CD14-positive monocyte (primary cell): ENCODE data around the gene TFPI. TPM values are rescaled to one million over a fixed set of nuclear protein-coding genes. Genes with fewer than 3 reads are reported as not detected.
A peak's percentile ranks its signal among the peaks of the same experiment; 100 is the strongest.

Experiments
- DNase-seq, 3 donors: peaks; one replicate each; pipeline ENCODE4 v3.0.0-alpha.2; 2011 to 2022
- H2AFZ ChIP-seq: 2 replicates; pipeline ENCODE4 v1.6.0; 2012; ENCODE audit warnings: mild to moderate bottlenecking, low read depth, low read length, inconsistent platforms; ENCODE audit not compliant: insufficient read depth, poor library complexity, severe bottlenecking
- H3K27ac ChIP-seq, 2 donors: 1 replicate in 1 of 2; 2 replicates in 1 of 2; pipeline ENCODE4 v1.5.1; 2012 to 2013; ENCODE audit warnings: low read length in 2 of 2, control low read depth in 1 of 2, inconsistent platforms in 1 of 2, low read depth in 1 of 2, mild to moderate bottlenecking in 1 of 2
- H3K27me3 ChIP-seq, 2 donors: one replicate each; pipeline versions ENCODE4 v1.6.0 to v1.6.1; 2011 to 2013; ENCODE audit warnings: low read length in 2 of 2; ENCODE audit not compliant: control insufficient read depth in 2 of 2, insufficient read depth in 2 of 2
- H3K36me3 ChIP-seq, 2 donors: replicated peaks in 1 of 2; 1 replicate in 1 of 2; 2 replicates in 1 of 2; pipeline versions ENCODE4 v1.5.1 to v1.6.1; 2012 to 2013; ENCODE audit warnings: low read length in 2 of 2, control low read depth in 1 of 2, inconsistent platforms in 1 of 2, mild to moderate bottlenecking in 1 of 2; ENCODE audit not compliant: insufficient read depth in 2 of 2, control insufficient read depth in 1 of 2
- H3K4me1 ChIP-seq, 2 donors: 1 replicate in 1 of 2; 2 replicates in 1 of 2; pipeline versions ENCODE4 v1.5.1 to v1.6.1; 2012 to 2013; ENCODE audit warnings: low read length in 2 of 2, control low read depth in 1 of 2, inconsistent platforms in 1 of 2, mild to moderate bottlenecking in 1 of 2, moderate library complexity in 1 of 2; ENCODE audit not compliant: insufficient read depth in 2 of 2, control insufficient read depth in 1 of 2
- H3K4me2 ChIP-seq: replicated peaks from 2 replicates; pipeline ENCODE3; 2012; ENCODE audit warnings: low read length, moderate library complexity, mild to moderate bottlenecking; ENCODE audit not compliant: poor library complexity, severe bottlenecking; ENCODE audit errors: extremely low read depth
- H3K4me3 ChIP-seq, 3 experiments: fragments of 200-600 bp in 1 of 3; sonication (generic) in 1 of 3; replicated peaks in 1 of 3; 1 replicate in 2 of 3; 2 replicates in 1 of 3; pipeline ENCODE4 v1.5.1; 2011 to 2013; ENCODE audit warnings: low read length in 3 of 3, mild to moderate bottlenecking in 3 of 3, control low read depth in 2 of 3, low read depth in 2 of 3, inconsistent platforms in 1 of 3, moderate library complexity in 1 of 3
- H3K79me2 ChIP-seq: 2 replicates; pipeline ENCODE4 v1.6.0; 2012; ENCODE audit warnings: mild to moderate bottlenecking, control low read depth, inconsistent platforms, low read length, moderate library complexity; ENCODE audit not compliant: insufficient read depth
- H3K9ac ChIP-seq: 2 replicates; pipeline ENCODE4 v1.6.0; 2017; ENCODE audit warnings: low read length, mild to moderate bottlenecking; ENCODE audit not compliant: insufficient read depth, poor library complexity, severe bottlenecking
- H3K9me3 ChIP-seq, 2 donors: replicated peaks in 1 of 2; 1 replicate in 1 of 2; 2 replicates in 1 of 2; pipeline versions ENCODE4 v1.5.1 to v1.6.1; 2012 to 2013; ENCODE audit warnings: low read length in 2 of 2, control low read depth in 1 of 2; ENCODE audit not compliant: control insufficient read depth in 1 of 2, insufficient read depth in 1 of 2
- H4K20me1 ChIP-seq: 2 replicates; pipeline ENCODE4 v1.6.0; 2012; ENCODE audit warnings: mild to moderate bottlenecking, low read length, control low read depth, moderate library complexity; ENCODE audit not compliant: insufficient read depth
- H3K27ac Mint-ChIP-seq, 7 donors: one replicate each; pipeline ENCODE4 v1.8.0; 2020; ENCODE audit warnings: mild to moderate bottlenecking in 7 of 7, mixed read lengths in 7 of 7, moderate library complexity in 6 of 7, inconsistent platforms in 2 of 7
- H3K27me3 Mint-ChIP-seq, 3 donors: one replicate each; pipeline ENCODE4 v1.8.0; 2021 to 2022; ENCODE audit warnings: low read depth in 3 of 3, mild to moderate bottlenecking in 3 of 3, mixed read lengths in 3 of 3, moderate library complexity in 3 of 3, inconsistent platforms in 1 of 3
- H3K36me3 Mint-ChIP-seq, 2 donors: one replicate each; pipeline ENCODE4 v1.8.0; 2020; ENCODE audit warnings: mixed read lengths in 2 of 2, inconsistent platforms in 1 of 2, mild to moderate bottlenecking in 1 of 2
- H3K4me1 Mint-ChIP-seq: one replicate; pipeline ENCODE4 v1.8.0; 2020; ENCODE audit warnings: mild to moderate bottlenecking, mixed read lengths
- H3K4me3 Mint-ChIP-seq, 2 donors: one replicate each; pipeline ENCODE4 v1.8.0; 2020; ENCODE audit warnings: mild to moderate bottlenecking in 2 of 2, mixed read lengths in 2 of 2, moderate library complexity in 1 of 2
- H3K9me3 Mint-ChIP-seq, 7 donors: one replicate each; pipeline ENCODE4 v1.8.0; 2020 to 2022; ENCODE audit warnings: mixed read lengths in 7 of 7, mild to moderate bottlenecking in 6 of 7, moderate library complexity in 6 of 7, inconsistent platforms in 2 of 7
- CTCF ChIP-seq: fragments of 200-600 bp; IDR thresholded peaks from one replicate; pipeline ENCODE4 v1.8.0; 2022; ENCODE audit warnings: antibody characterized with exemption, mild to moderate bottlenecking
- WGBS: methylation state at CpG from one replicate; pipeline ENCODE4 v1.1.5; 2013; ENCODE audit warnings: missing lambda C conversion rate; ENCODE audit not compliant: insufficient coverage; 5-methylcytosine and 5-hydroxymethylcytosine counted together
- intact Hi-C, 2 donors: fragments of 100-400 bp; cut with micrococcal nuclease; formaldehyde crosslinking; loops; one replicate each; pipeline versions ENCODE4 v1.15.0 to v1.15.1; 2023
- polyA minus RNA-seq: library from RNA; depleted of rRNA, polyadenylated mRNA; stranded (reverse); fragments of >200 nt; gene quantifications from 2 replicates; pipeline ENCODE4 v1.2.3, GENCODE V29; 2012
- polyA plus RNA-seq, 3 donors: library from polyadenylated mRNA; depleted of rRNA in 1 of 3; unstranded in 2 of 3; stranded (reverse) in 1 of 3; fragments of 300-500 nt in 2 of 3; fragments of >200 nt in 1 of 3; fragmentation: Illumina TruSeq in 2 of 3; gene quantifications; 1 replicate in 2 of 3; 2 replicates in 1 of 3; pipeline ENCODE4 v1.2.3, GENCODE V29; 2012 to 2021
- total RNA-seq, 12 experiments: library from RNA in 1 of 12; stranded (reverse) in 1 of 12; fragments of 120-200 nt in 1 of 12; gene quantifications; one replicate each; pipeline ENCODE4 v1.2.4 and lab custom pipeline; 2013 to 2026; ENCODE audit warnings: mixed read lengths in 6 of 12, inconsistent platforms in 1 of 12

Gene TFPI
- 0.60 TPM for total RNA-seq (2013)
- polyA plus RNA-seq: under 1 TPM in 1 of 3 donors, not detected in 2; 0.46 TPM
- polyA minus RNA-seq: 0.48 TPM in 1 of 2 replicates, not detected in the other
- 1.3 to 12.4 (median 5.6) reads per million in 11 experiments for total RNA-seq (lab: John Stamatoyannopoulos, UW)

GRCh38 chr2:187554011-187554703 is at the start of gene TFPI:
Gene TFPI (minus strand): TSS chr2:187554435. CDS start chr2:187503768, 50,667 bp downstream.
- no peaks in the 10 kb centered on the region for H3K9me3 ChIP-seq
- no peaks in the 10 kb centered on the region for H3K27me3 ChIP-seq
- Mint-ChIP-seq H3K4me1 (peaks cover 13% of the 10 kb centered on the region), H3K4me3 (peak within 1 kb of the TSS; percentile 70 to 92), H3K27ac (peak within 1 kb of the TSS in 3 of 7 donors; percentile 31 to 69 (median 63)), H3K36me3 (no peaks in the 10 kb centered on the region), H3K27me3 (peaks cover 0 to 3% (median 0%) of the 10 kb centered on the region in 3 donors), H3K9me3 (peaks cover 5 to 11% (median 10%) of the 10 kb centered on the region in 7 donors)
- H4K20me1 ChIP-seq: no peaks in the 10 kb centered on the region
- 0% methylated on average over 5 of the region's 9 CpGs for WGBS
- peak within 1 kb of the TSS; percentile 51 for H3K9ac ChIP-seq
- no peaks in the 10 kb centered on the region for H3K36me3 ChIP-seq
- H2AFZ ChIP-seq: peak within 1 kb of the TSS; percentile 76
- peaks cover 2 to 8% of the 10 kb centered on the region in 2 donors for H3K4me1 ChIP-seq
- H3K4me2 ChIP-seq: peak within 1 kb of the TSS; percentile 75
- no peak within 1 kb of the TSS for H3K27ac ChIP-seq
- peak within 1 kb of the TSS; percentile 34 to 70 (median 62) for H3K4me3 ChIP-seq
- DNase-seq: peak; percentile 0 to 42 (median 14)
- no peaks in the 10 kb centered on the region for H3K79me2 ChIP-seq
- intact Hi-C loops: no loop called here
- no peak for TF ChIP-seq CTCF

- DNase-seq: no peak
- H3K9me3 ChIP-seq: no peaks in the 10 kb centered on the region
- H4K20me1 ChIP-seq: no peaks in the 10 kb centered on the region
- H3K4me2 ChIP-seq: no peak overlapping the region
- H3K4me3 Mint-ChIP-seq: no peak overlapping the region
- H3K4me3 ChIP-seq: no peak overlapping the region
- no peaks in the 10 kb centered on the region for H3K27me3 ChIP-seq
- no peak overlapping the region for H3K27ac Mint-ChIP-seq
- H3K9me3 Mint-ChIP-seq: peaks cover 0 to 9% (median 3%) of the 10 kb centered on the region in 7 donors
- H3K36me3 Mint-ChIP-seq: no peaks in the 10 kb centered on the region
- intact Hi-C loops: no loop called here
- H3K27ac ChIP-seq: no peak overlapping the region
- no peak overlapping the region for H2AFZ ChIP-seq
- H3K4me1 ChIP-seq: no peaks in the 10 kb centered on the region
- WGBS: no CpG with 5 or more reads among the region's 1 CpG
- H3K36me3 ChIP-seq: no peaks in the 10 kb centered on the region
- H3K79me2 ChIP-seq: no peaks in the 10 kb centered on the region
- H3K4me1 Mint-ChIP-seq: no peaks in the 10 kb centered on the region
- TF ChIP-seq CTCF: no peak
- no peaks in the 10 kb centered on the region for H3K27me3 Mint-ChIP-seq
- H3K9ac ChIP-seq: no peak overlapping the region
Measured at GRCh38 chr2:187594801-187595200, 40.6 kb upstream of the TFPI start.
